HEK293 (cell line): Measurements from ENCODE around the gene MBP.

Experiments used
- CTCF ChIA-PET: fragments of 350-600 bp; formaldehyde crosslinking; extraction: SDS; loops from one replicate; lab custom pipeline; 2021; ENCODE audit warnings: antibody characterized with exemption; lab: Yijun Ruan, JAX
- POLR2A ChIA-PET: fragments of 300-600 bp; formaldehyde crosslinking; extraction: SDS; loops from one replicate; lab custom pipeline; 2020; ENCODE audit warnings: antibody characterized with exemption, inconsistent platforms; lab: Yijun Ruan, JAX
- H3K27ac ChIP-seq: fragments of 200-500 bp; sonication (Bioruptor generic); 2 replicates; pipeline ENCODE4 v1.5.1; 2014; ENCODE audit warnings: low read depth, low read length, control low read depth, inconsistent platforms; ENCODE audit errors: extremely low read depth
- H3K36me3 ChIP-seq, 2 experiments: fragments of 200-500 bp in 1 of 2; sonication (Bioruptor generic) in 1 of 2; 1 replicate in 1 of 2; 2 replicates in 1 of 2; pipeline ENCODE4 v1.5.1; 2014 to 2017; ENCODE audit warnings: inconsistent platforms in 2 of 2, low read length in 2 of 2; ENCODE audit not compliant: control insufficient read depth in 2 of 2, insufficient read depth in 1 of 2
- H3K4me1 ChIP-seq: fragments of 200-500 bp; sonication (Bioruptor generic); 2 replicates; pipeline ENCODE4 v1.5.1; 2014; ENCODE audit warnings: mild to moderate bottlenecking, low read length, inconsistent platforms; ENCODE audit not compliant: control insufficient read depth, insufficient read depth
- H3K4me3 ChIP-seq: 2 replicates; pipeline ENCODE4 v1.5.1; 2011; ENCODE audit warnings: low read depth, mild to moderate bottlenecking, control low read depth, low read length, moderate library complexity
- H3K9me3 ChIP-seq: fragments of 200-500 bp; sonication (Bioruptor generic); 2 replicates; pipeline ENCODE4 v1.5.1; 2014; ENCODE audit warnings: low read depth, low read length, inconsistent platforms; ENCODE audit not compliant: control insufficient read depth, insufficient read depth
- EGR2 ChIP-seq: fragments of 450-650 bp; formaldehyde crosslinking; IDR thresholded peaks from 2 replicates; pipeline ENCODE4 v1.5.1; 2016; ENCODE audit warnings: low read depth, missing biosample characterization, missing genetic modification characterization
- GLI4 ChIP-seq: fragments of 450-650 bp; formaldehyde crosslinking; IDR thresholded peaks from 2 replicates; pipeline ENCODE4 v1.5.1; 2016; ENCODE audit warnings: missing biosample characterization, missing genetic modification characterization
- INSM2 ChIP-seq: fragments of 450-650 bp; formaldehyde crosslinking; IDR thresholded peaks from 2 replicates; pipeline ENCODE4 v1.5.1; 2016; ENCODE audit warnings: missing biosample characterization, missing genetic modification characterization
- KLF8 ChIP-seq: fragments of 450-650 bp; formaldehyde crosslinking; IDR thresholded peaks from 2 replicates; pipeline ENCODE4 v1.5.1; 2016; ENCODE audit warnings: missing biosample characterization, missing genetic modification characterization
- RBAK ChIP-seq: fragments of 450-650 bp; formaldehyde crosslinking; IDR thresholded peaks from 2 replicates; pipeline ENCODE4 v1.5.1; 2016; ENCODE audit warnings: missing biosample characterization, missing genetic modification characterization
- REPIN1 ChIP-seq: fragments of 450-650 bp; formaldehyde crosslinking; IDR thresholded peaks from 2 replicates; pipeline ENCODE4 v1.5.1; 2017; ENCODE audit warnings: missing biosample characterization, missing genetic modification characterization, low read depth
- SETDB1 ChIP-seq: IDR thresholded peaks from one replicate; pipeline ENCODE4 v1.6.1; 2017; ENCODE audit warnings: mild to moderate bottlenecking, low read length, moderate library complexity, mixed read lengths; ENCODE audit not compliant: insufficient read length
- SP2 ChIP-seq: fragments of 450-650 bp; formaldehyde crosslinking; IDR thresholded peaks from 2 replicates; pipeline ENCODE4 v1.5.1; 2016; ENCODE audit warnings: missing biosample characterization, missing genetic modification characterization
- TRIM28 ChIP-seq: IDR thresholded peaks from 2 replicates; pipeline ENCODE4 v1.6.1; 2011; ENCODE audit warnings: low read length, control low read depth, borderline replicate concordance
- ZFHX2 ChIP-seq: fragments of 450-650 bp; formaldehyde crosslinking; conservative IDR thresholded peaks from 2 replicates; pipeline ENCODE4 v1.5.1; 2016; ENCODE audit warnings: missing biosample characterization, missing genetic modification characterization
- ZFP41 ChIP-seq: fragments of 450-650 bp; formaldehyde crosslinking; IDR thresholded peaks from 2 replicates; pipeline ENCODE4 v1.5.1; 2016; ENCODE audit warnings: missing biosample characterization, missing genetic modification characterization, borderline replicate concordance
- ZNF133 ChIP-seq: fragments of 450-650 bp; formaldehyde crosslinking; IDR thresholded peaks from 2 replicates; pipeline ENCODE4 v1.5.1; 2016; ENCODE audit warnings: missing biosample characterization, missing genetic modification characterization
- ZNF202 ChIP-seq: fragments of 450-650 bp; formaldehyde crosslinking; IDR thresholded peaks from 2 replicates; pipeline ENCODE4 v1.5.1; 2016; ENCODE audit warnings: missing biosample characterization, missing genetic modification characterization, borderline replicate concordance
- ZNF274 ChIP-seq, 2 experiments: fragments of 200-500 bp in 1 of 2; fragments of 450-650 bp in 1 of 2; sonication (Bioruptor generic) in 1 of 2; formaldehyde crosslinking in 1 of 2; IDR thresholded peaks; 2 replicates each; pipeline versions ENCODE4 v1.5.1 to v1.6.1; 2014 to 2016; ENCODE audit warnings: borderline replicate concordance in 1 of 2, inconsistent platforms in 1 of 2, low read length in 1 of 2, missing biosample characterization in 1 of 2, missing genetic modification characterization in 1 of 2
- ZNF280C ChIP-seq: fragments of 450-650 bp; formaldehyde crosslinking; IDR thresholded peaks from 2 replicates; pipeline ENCODE4 v1.5.1; 2016; ENCODE audit warnings: missing biosample characterization, missing genetic modification characterization
- ZNF302 ChIP-seq: fragments of 450-650 bp; formaldehyde crosslinking; IDR thresholded peaks from 2 replicates; pipeline ENCODE4 v1.5.1; 2016; ENCODE audit warnings: missing biosample characterization, missing genetic modification characterization, low read depth
- ZNF335 ChIP-seq: fragments of 450-650 bp; formaldehyde crosslinking; conservative IDR thresholded peaks from 2 replicates; pipeline ENCODE4 v1.5.1; 2016; ENCODE audit warnings: missing biosample characterization, missing genetic modification characterization
- ZNF510 ChIP-seq: fragments of 450-650 bp; formaldehyde crosslinking; IDR thresholded peaks from 2 replicates; pipeline ENCODE4 v1.5.1; 2018; ENCODE audit warnings: mild to moderate bottlenecking, missing genetic modification characterization, missing biosample characterization; ENCODE audit not compliant: insufficient replicate concordance
- ZNF514 ChIP-seq: fragments of 450-650 bp; formaldehyde crosslinking; IDR thresholded peaks from 2 replicates; pipeline ENCODE4 v1.5.1; 2016; ENCODE audit warnings: missing biosample characterization, missing genetic modification characterization
- ZNF521 ChIP-seq: fragments of 450-650 bp; formaldehyde crosslinking; IDR thresholded peaks from 2 replicates; pipeline ENCODE4 v1.5.1; 2017; ENCODE audit warnings: missing biosample characterization, mild to moderate bottlenecking, missing genetic modification characterization
- ZNF529 ChIP-seq: fragments of 450-650 bp; formaldehyde crosslinking; IDR thresholded peaks from 2 replicates; pipeline ENCODE4 v1.5.1; 2017; ENCODE audit warnings: missing genetic modification characterization, missing biosample characterization; ENCODE audit not compliant: insufficient replicate concordance
- ZNF560 ChIP-seq: fragments of 450-650 bp; formaldehyde crosslinking; IDR thresholded peaks from 2 replicates; pipeline ENCODE4 v1.5.1; 2017; ENCODE audit warnings: missing biosample characterization, missing genetic modification characterization, borderline replicate concordance
- ZNF571 ChIP-seq: fragments of 450-650 bp; formaldehyde crosslinking; IDR thresholded peaks from 2 replicates; pipeline ENCODE4 v1.5.0; 2017; ENCODE audit warnings: missing biosample characterization, missing genetic modification characterization
- ZNF596 ChIP-seq: fragments of 450-650 bp; IDR thresholded peaks from 2 replicates; pipeline ENCODE4 v1.5.0; 2018; ENCODE audit warnings: missing biosample characterization, mild to moderate bottlenecking, missing genetic modification characterization, moderate library complexity
- ZNF623 ChIP-seq: fragments of 450-650 bp; formaldehyde crosslinking; IDR thresholded peaks from 2 replicates; pipeline ENCODE4 v1.5.1; 2016; ENCODE audit warnings: missing biosample characterization, missing genetic modification characterization
- ZNF660 ChIP-seq: fragments of 450-650 bp; IDR thresholded peaks from 2 replicates; pipeline ENCODE4 v1.5.1; 2018; ENCODE audit warnings: missing biosample characterization, mild to moderate bottlenecking, missing genetic modification characterization
- ZNF747 ChIP-seq: fragments of 450-650 bp; formaldehyde crosslinking; IDR thresholded peaks from 2 replicates; pipeline ENCODE4 v1.5.1; 2016; ENCODE audit warnings: missing biosample characterization, missing genetic modification characterization
- ZNF76 ChIP-seq: fragments of 450-650 bp; formaldehyde crosslinking; IDR thresholded peaks from 2 replicates; pipeline ENCODE4; 2016; ENCODE audit warnings: low read depth, missing biosample characterization, missing genetic modification characterization, borderline replicate concordance

Gene MBP

GRCh38 chr18:77008006-77008405 is 124.6 kb downstream of the MBP start:
- ChIA-PET CTCF (interaction anchor here (1.0 kb wide), 1 partner anchor 47 kb away, joined by 3 read pairs; no protein-coding TSS in a partner anchor), POLR2A (no interaction called here)
- Histone ChIP-seq H3K36me3 (no peaks in the 10 kb centered on the region), H3K4me1 (no peaks in the 10 kb centered on the region), H3K27ac (no peak overlapping the region), H3K9me3 (no peaks in the 10 kb centered on the region), H3K4me3 (no peak overlapping the region)
- TF ChIP-seq ZNF76 (tag by site-specific recombination) (no peak), SETDB1 (no peak), SP2 (tag by site-specific recombination) (no peak), ZNF274 (IDR thresholded peaks at IDR 0.05; ENCODE audit: low read length) (no peak), ZNF274 (tag by site-specific recombination; IDR thresholded peaks at IDR 0.05; ENCODE audit: borderline replicate concordance) (no peak), ZNF529 (tag by site-specific recombination) (no peak), KLF8 (tag by site-specific recombination) (no peak), RBAK (no peak), ZNF521 (tag by site-specific recombination) (no peak), ZNF335 (no peak), ZNF560 (tag by site-specific recombination) (no peak), ZNF747 (tag by site-specific recombination) (no peak), ZNF510 (no peak), ZNF660 (tag by site-specific recombination) (no peak)

GRCh38 chr18:77007251-77007650 is 125.3 kb downstream of the MBP start:
- H3K4me3 ChIP-seq, result no peak overlapping the region
- ChIA-PET POLR2A (no interaction called here), CTCF (interaction anchor here (0.7 to 1.1 kb wide), 3 partner anchors 8 to 84 kb away, joined by 3 read pairs; no protein-coding TSS in a partner anchor)
- no peaks in the 10 kb centered on the region for H3K9me3 ChIP-seq
- H3K27ac ChIP-seq, result no peak overlapping the region
- H3K4me1 ChIP-seq, result no peaks in the 10 kb centered on the region
- no peaks in the 10 kb centered on the region for H3K36me3 ChIP-seq
- TF ChIP-seq ZFP41 (tag by site-specific recombination) (no peak), ZNF571 (tag by site-specific recombination) (no peak), ZNF280C (tag by site-specific recombination) (no peak), ZNF623 (tag by site-specific recombination) (no peak), REPIN1 (no peak), ZNF302 (no peak), ZFHX2 (tag by site-specific recombination) (peak; percentile 23; the same call in 1 of the 2 replicates), EGR2 (peak; percentile 61; the same call in 1 of the 2 replicates), GLI4 (tag by site-specific recombination) (no peak), ZNF596 (tag by site-specific recombination) (no peak), ZNF514 (no peak), ZNF202 (no peak), ZNF133 (no peak), TRIM28 (no peak), INSM2 (tag by site-specific recombination) (no peak)
